Upper lobe of left lung (tissue), 6 donors: ENCODE measurements around the gene ZNF891. TPM values are rescaled to one million over a fixed set of nuclear protein-coding genes. Genes with fewer than 3 reads are reported as not detected.

ENCODE experiments used
- ATAC-seq, 2 donors: fragments of 200-7000 bp; cut with Tn5 transposase; one replicate each; pipeline ENCODE4 v1.9.1; 2022; ENCODE audit warnings: mild to moderate bottlenecking in 2 of 2, moderate library complexity in 2 of 2; ENCODE audit not compliant: low FRiP score in 2 of 2
- DNase-seq, 2 donors: peaks; one replicate each; pipeline ENCODE4 v3.0.0-alpha.2; 2019 to 2020
- H3K27ac ChIP-seq, 4 donors: fragments of 200-600 bp; sonication (generic); one replicate each; pipeline ENCODE4 v1.5.1; 2016 to 2019
- H3K27me3 ChIP-seq, 4 donors: fragments of 200-600 bp; sonication (generic); one replicate each; pipeline ENCODE4 v1.5.1; 2017 to 2019
- H3K36me3 ChIP-seq, 4 donors: fragments of 200-600 bp; sonication (generic); one replicate each; pipeline ENCODE4 v1.5.1; 2016 to 2019
- H3K4me1 ChIP-seq, 4 donors: fragments of 200-600 bp; sonication (generic); one replicate each; pipeline ENCODE4 v1.5.1; 2018 to 2019
- H3K4me3 ChIP-seq, 4 donors: fragments of 200-600 bp; sonication (generic); one replicate each; pipeline ENCODE4 v1.5.1; 2017 to 2019; ENCODE audit warnings: mild to moderate bottlenecking in 2 of 4, moderate library complexity in 1 of 4
- H3K9me3 ChIP-seq, 4 donors: fragments of 200-600 bp; sonication (generic); one replicate each; pipeline ENCODE4 v1.5.1; 2018 to 2019
- EP300 ChIP-seq, 4 donors: sonication (generic); formaldehyde crosslinking; IDR thresholded peaks; one replicate each; pipeline ENCODE4 v1.5.1; 2017; ENCODE audit warnings: antibody characterized with exemption in 4 of 4, control low read depth in 2 of 4
- POLR2A ChIP-seq, 4 donors: fragments of 450-650 bp; IDR thresholded peaks; one replicate each; pipeline ENCODE4 v1.5.1; 2016 to 2017; ENCODE audit warnings: antibody characterized with exemption in 4 of 4, mild to moderate bottlenecking in 2 of 4
- POLR2AphosphoS5 ChIP-seq, 2 donors: sonication (generic); formaldehyde crosslinking; IDR thresholded peaks; one replicate each; pipeline ENCODE4 v1.5.1; 2017; ENCODE audit warnings: antibody characterized with exemption in 2 of 2
- WGBS, 2 donors: methylation state at CpG; one replicate each; pipeline ENCODE4 v1.1.5; 2017 to 2018; 5-methylcytosine and 5-hydroxymethylcytosine counted together
- total RNA-seq, 6 donors: library from RNA; depleted of rRNA in 4 of 6; stranded (reverse); fragments of >200 nt in 4 of 6; gene quantifications; one replicate each; pipeline versions ENCODE4 v1.1.0 to v1.2.1, GENCODE V29; 2016 to 2021
- TF ChIP-seq, protein P1 (sequence below), 6 experiments: fragments of 450-650 bp in 4 of 6; fragments of 200-600 bp in 2 of 6; sonication (generic) in 2 of 6; IDR thresholded peaks; one replicate each; pipeline ENCODE4 v1.5.1; 2016 to 2019; ENCODE audit warnings: antibody characterized with exemption in 6 of 6
- donor health status: DM: no; HTN: no; CAD: no; lungs with moderate emphysema.
- donor health status: DM: no; HTN: yes; CAD: no; lungs with severe emphysema.

ZNF891 gene
- total RNA-seq: 1 to 10 TPM; 1.1 to 5.2 (median 1.7) TPM

DNA sequence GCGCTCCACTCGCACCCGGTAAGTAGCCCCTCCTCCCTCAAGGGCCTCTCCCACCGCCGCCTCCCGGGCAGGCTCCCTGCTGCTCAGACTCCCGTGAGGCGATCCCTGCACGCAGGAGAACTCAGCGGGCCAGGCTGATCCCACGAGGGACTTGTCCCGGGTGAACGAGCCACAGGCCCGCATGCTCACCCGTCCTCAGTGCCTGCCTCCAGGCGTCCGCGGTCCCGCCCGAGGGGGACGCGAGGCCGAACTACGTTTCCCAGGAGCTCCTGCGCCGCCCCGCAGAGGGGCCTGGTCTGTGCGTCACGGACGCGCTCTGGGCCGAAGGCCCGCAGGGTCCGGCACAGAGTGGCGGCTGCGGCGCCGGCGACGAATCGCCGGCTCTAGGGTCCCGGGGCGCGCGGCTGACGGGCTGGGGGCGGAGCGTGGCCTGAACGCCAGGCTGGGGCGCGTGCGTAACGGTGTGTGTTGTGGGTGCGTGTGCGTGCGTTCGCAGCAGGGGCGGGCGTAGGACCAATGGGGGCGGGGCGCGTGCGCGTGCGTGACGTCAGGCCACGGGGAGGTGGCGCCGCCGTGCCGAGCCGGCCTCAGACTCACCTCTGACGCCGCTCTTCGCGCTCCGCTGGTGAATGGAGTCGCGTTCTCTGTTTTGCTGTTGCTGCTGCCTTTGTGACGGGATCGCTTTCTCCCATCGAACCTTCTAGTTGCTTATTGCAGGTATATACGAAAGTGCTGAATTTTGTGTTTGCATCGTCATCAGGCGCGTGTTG is at the start of gene ZNF891, which contains the start of gene ZNF10:
Gene ZNF891 (minus strand): TSS at position 237 of the 770 bp plus-strand sequence. CDS start 8,356 bp downstream, outside the sequence.
Gene ZNF10 (plus strand): TSS at position 590 of the 770 bp plus-strand sequence. CDS start 13,866 bp downstream, outside the sequence.
- H3K27me3 ChIP-seq: no peaks in the 10 kb centered on the region
- TF ChIP-seq, protein P1, sequence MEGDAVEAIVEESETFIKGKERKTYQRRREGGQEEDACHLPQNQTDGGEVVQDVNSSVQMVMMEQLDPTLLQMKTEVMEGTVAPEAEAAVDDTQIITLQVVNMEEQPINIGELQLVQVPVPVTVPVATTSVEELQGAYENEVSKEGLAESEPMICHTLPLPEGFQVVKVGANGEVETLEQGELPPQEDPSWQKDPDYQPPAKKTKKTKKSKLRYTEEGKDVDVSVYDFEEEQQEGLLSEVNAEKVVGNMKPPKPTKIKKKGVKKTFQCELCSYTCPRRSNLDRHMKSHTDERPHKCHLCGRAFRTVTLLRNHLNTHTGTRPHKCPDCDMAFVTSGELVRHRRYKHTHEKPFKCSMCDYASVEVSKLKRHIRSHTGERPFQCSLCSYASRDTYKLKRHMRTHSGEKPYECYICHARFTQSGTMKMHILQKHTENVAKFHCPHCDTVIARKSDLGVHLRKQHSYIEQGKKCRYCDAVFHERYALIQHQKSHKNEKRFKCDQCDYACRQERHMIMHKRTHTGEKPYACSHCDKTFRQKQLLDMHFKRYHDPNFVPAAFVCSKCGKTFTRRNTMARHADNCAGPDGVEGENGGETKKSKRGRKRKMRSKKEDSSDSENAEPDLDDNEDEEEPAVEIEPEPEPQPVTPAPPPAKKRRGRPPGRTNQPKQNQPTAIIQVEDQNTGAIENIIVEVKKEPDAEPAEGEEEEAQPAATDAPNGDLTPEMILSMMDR (IDR thresholded peaks at IDR 0.05): peak in 2 of 6 experiments; percentile 5 to 13
- TF ChIP-seq POLR2AphosphoS5 (IDR thresholded peaks at IDR 0.05) (peak; percentile 62 to 92), POLR2A (IDR thresholded peaks at IDR 0.05) (peak in 3 of 4 donors; percentile 78 to 86 (median 79)), EP300 (IDR thresholded peaks at IDR 0.05) (peak in 1 of 4 donors; percentile 61)
- H3K27ac ChIP-seq: peak within 1 kb of the TSS; percentile 91 to 97 (median 92)
- ATAC-seq (peak; percentile 99), DNase-seq (peak; percentile 95 to 100)
- peaks cover 0 to 7% (median 0%) of the 10 kb centered on the region in 4 donors for H3K4me1 ChIP-seq
- WGBS, 2 donors: 1% methylated on average over 28 to 30 of the region's 87 CpGs
- H3K9me3 ChIP-seq: peaks cover 29 to 69% (median 65%) of the 10 kb centered on the region in 4 donors
- H3K36me3 ChIP-seq: peaks cover 2 to 26% (median 10%) of the 10 kb centered on the region in 4 donors
- H3K4me3 ChIP-seq: peak within 1 kb of the TSS; percentile 62 to 92 (median 72)

DNA sequence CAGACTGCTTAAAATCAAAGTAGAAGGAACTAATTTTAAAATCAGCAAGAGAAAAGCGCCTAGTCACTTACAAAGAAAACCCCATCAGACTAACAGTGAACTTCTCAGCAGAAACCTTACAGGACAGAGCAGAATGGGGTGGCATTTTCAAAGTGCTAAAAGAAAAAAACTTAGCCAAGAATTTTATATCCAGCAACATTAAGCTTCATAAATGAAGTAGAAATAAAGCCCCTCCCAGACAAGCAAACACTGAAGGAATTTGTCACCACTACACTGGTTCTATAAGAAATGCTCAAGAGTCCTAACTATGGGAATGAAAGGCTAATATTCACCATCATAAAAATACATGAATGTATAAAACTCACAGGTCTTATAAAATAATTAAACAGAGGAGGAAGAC is 44.8 kb upstream of the ZNF891 start:
- Histone ChIP-seq H3K27me3 (no peaks in the 10 kb centered on the region), H3K36me3 (no peaks in the 10 kb centered on the region), H3K9me3 (peaks cover 16 to 52% (median 28%) of the 10 kb centered on the region in 4 donors), H3K4me3 (no peak overlapping the region), H3K27ac (no peak overlapping the region), H3K4me1 (no peaks in the 10 kb centered on the region)
- no peak for ATAC-seq
- 81 to 91% methylated on average over 1 of the region's 1 CpG for WGBS, 2 donors
- no peak for TF ChIP-seq EP300 (IDR thresholded peaks at IDR 0.05)
- no peak for TF ChIP-seq POLR2AphosphoS5 (IDR thresholded peaks at IDR 0.05)
- TF ChIP-seq, protein P1 (IDR thresholded peaks at IDR 0.05): no peak
- no peak for TF ChIP-seq POLR2A (IDR thresholded peaks at IDR 0.05)
- DNase-seq: no peak

DNA sequence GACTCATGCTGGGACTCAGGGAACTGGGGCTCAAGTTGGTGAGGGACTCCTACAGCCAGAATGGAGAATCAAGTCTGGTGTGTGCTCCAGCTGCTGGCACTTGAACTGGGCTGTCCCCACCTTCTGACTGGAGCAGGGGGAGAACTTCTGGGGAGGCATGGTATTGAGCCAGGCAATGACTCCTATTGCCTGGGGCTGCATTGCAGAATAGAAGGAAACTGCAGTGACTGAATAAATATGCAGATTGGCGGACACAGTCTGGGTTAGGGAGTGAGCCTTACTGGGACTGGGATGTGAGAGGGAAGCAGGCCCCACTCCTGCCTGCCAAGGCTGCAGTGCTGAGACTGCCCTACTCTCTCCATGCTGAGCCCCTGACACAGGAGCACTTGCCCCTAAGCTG is 42.4 kb upstream of the ZNF891 start:
- DNase-seq (no peak), ATAC-seq (no peak)
- H3K36me3 ChIP-seq: no peaks in the 10 kb centered on the region
- no peaks in the 10 kb centered on the region for H3K27me3 ChIP-seq
- no peak overlapping the region for H3K27ac ChIP-seq
- H3K9me3 ChIP-seq: peaks cover 16 to 69% (median 28%) of the 10 kb centered on the region in 4 donors
- WGBS, 2 donors: 78 to 84% methylated on average over 1 of the region's 1 CpG
- H3K4me1 ChIP-seq: no peaks in the 10 kb centered on the region
- no peak for TF ChIP-seq POLR2AphosphoS5 (IDR thresholded peaks at IDR 0.05)
- no peak for TF ChIP-seq POLR2A (IDR thresholded peaks at IDR 0.05)
- TF ChIP-seq EP300 (IDR thresholded peaks at IDR 0.05): no peak
- TF ChIP-seq, protein P1 (IDR thresholded peaks at IDR 0.05): no peak
- no peak overlapping the region for H3K4me3 ChIP-seq

GRCh38 chr12:133165776-133166175 is 35.7 kb upstream of the ZNF891 start:
- Histone ChIP-seq H3K27me3 (no peaks in the 10 kb centered on the region), H3K27ac (no peak overlapping the region), H3K4me1 (no peaks in the 10 kb centered on the region), H3K4me3 (no peak overlapping the region), H3K9me3 (peaks cover 32 to 93% (median 47%) of the 10 kb centered on the region in 4 donors), H3K36me3 (no peaks in the 10 kb centered on the region)
- no peak for DNase-seq
- TF ChIP-seq, protein P1 (IDR thresholded peaks at IDR 0.05): no peak
- no peak for ATAC-seq
- 87 to 95% methylated on average over 3 of the region's 3 CpGs for WGBS, 2 donors
